Measurements from ENCODE around the gene HOXC9.

Gene HOXC9

GRCh38 chr12:54028314-54029201, 28.6 kb downstream of the HOXC9 start, which contains the start of gene HOXC6:
Gene HOXC6 (plus strand): TSS chr12:54028440. CDS start chr12:54028522, 82 bp downstream.
- Histone ChIP-seq H3K36me3 (ENCODE audit: control insufficient read depth in 2 of 2, insufficient read depth in 2 of 2, low read length in 2 of 2) (no peaks in the 10 kb centered on the region), H3K9ac (ENCODE audit: low read length in 2 of 2) (no peak within 1 kb of the TSS), H3K4me3 (ENCODE audit: low read length in 2 of 2) (peak within 1 kb of the TSS in 1 of 2 donors; percentile 35), H3K9me3 (ENCODE audit: control insufficient read depth in 2 of 2, low read length in 2 of 2) (no peaks in the 10 kb centered on the region), H3K27ac (ENCODE audit: low read length) (no peak within 1 kb of the TSS), H3K4me1 (ENCODE audit: control insufficient read depth, insufficient read depth, low read length) (peaks cover 5% of the 10 kb centered on the region), H3K27me3 (ENCODE audit: control insufficient read depth in 1 of 2, insufficient read depth in 2 of 2, low read length in 2 of 2) (peaks cover 71 to 97% of the 10 kb centered on the region in 2 donors)

GRCh38 chr12:54029529-54030441, 29.8 kb downstream of the HOXC9 start:
- Histone ChIP-seq H3K4me1 (ENCODE audit: control insufficient read depth, insufficient read depth, low read length) (peaks cover 5% of the 10 kb centered on the region), H3K27me3 (ENCODE audit: control insufficient read depth in 1 of 2, insufficient read depth in 2 of 2, low read length in 2 of 2) (peaks cover 61 to 96% of the 10 kb centered on the region in 2 donors), H3K27ac (ENCODE audit: low read length) (no peak overlapping the region), H3K4me3 (ENCODE audit: low read length in 2 of 2) (no peak overlapping the region), H3K9ac (ENCODE audit: low read length in 2 of 2) (no peak overlapping the region), H3K9me3 (ENCODE audit: control insufficient read depth in 2 of 2, low read length in 2 of 2) (no peaks in the 10 kb centered on the region), H3K36me3 (ENCODE audit: control insufficient read depth in 2 of 2, insufficient read depth in 2 of 2, low read length in 2 of 2) (no peaks in the 10 kb centered on the region)

- Histone ChIP-seq H3K9ac (ENCODE audit: low read length in 2 of 2) (no peak overlapping the region), H3K9me3 (ENCODE audit: control insufficient read depth in 2 of 2, low read length in 2 of 2) (no peaks in the 10 kb centered on the region), H3K4me1 (ENCODE audit: control insufficient read depth, insufficient read depth, low read length) (peaks cover 5% of the 10 kb centered on the region), H3K27ac (ENCODE audit: low read length) (no peak overlapping the region), H3K36me3 (ENCODE audit: control insufficient read depth in 2 of 2, insufficient read depth in 2 of 2, low read length in 2 of 2) (no peaks in the 10 kb centered on the region), H3K4me3 (ENCODE audit: low read length in 2 of 2) (no peak overlapping the region), H3K27me3 (ENCODE audit: control insufficient read depth in 1 of 2, insufficient read depth in 2 of 2, low read length in 2 of 2) (peaks cover 61 to 97% of the 10 kb centered on the region in 2 donors)
These were observed 30.5 kb downstream of the HOXC9 start for GRCh38 chr12:54030442-54030801.

GRCh38 chr12:54030889-54031471, 31.0 kb downstream of the HOXC9 start:
- no peaks in the 10 kb centered on the region for H3K36me3 ChIP-seq (ENCODE audit: control insufficient read depth in 2 of 2, insufficient read depth in 2 of 2, low read length in 2 of 2)
- H3K9me3 ChIP-seq (ENCODE audit: control insufficient read depth in 2 of 2, low read length in 2 of 2) = no peaks in the 10 kb centered on the region
- H3K4me3 ChIP-seq (ENCODE audit: low read length in 2 of 2) = no peak overlapping the region
- peaks cover 58 to 93% of the 10 kb centered on the region in 2 donors for H3K27me3 ChIP-seq (ENCODE audit: control insufficient read depth in 1 of 2, insufficient read depth in 2 of 2, low read length in 2 of 2)
- no peak overlapping the region for H3K9ac ChIP-seq (ENCODE audit: low read length in 2 of 2)
- H3K4me1 ChIP-seq (ENCODE audit: control insufficient read depth, insufficient read depth, low read length) = peaks cover 5% of the 10 kb centered on the region
- H3K27ac ChIP-seq (ENCODE audit: low read length) = no peak overlapping the region

GRCh38 chr12:54031480-54031879, 31.5 kb downstream of the HOXC9 start:
- peaks cover 5% of the 10 kb centered on the region for H3K4me1 ChIP-seq (ENCODE audit: control insufficient read depth, insufficient read depth, low read length)
- H3K4me3 ChIP-seq (ENCODE audit: low read length in 2 of 2) = no peak overlapping the region
- no peak overlapping the region for H3K9ac ChIP-seq (ENCODE audit: low read length in 2 of 2)
- H3K36me3 ChIP-seq (ENCODE audit: control insufficient read depth in 2 of 2, insufficient read depth in 2 of 2, low read length in 2 of 2) = no peaks in the 10 kb centered on the region
- H3K27me3 ChIP-seq (ENCODE audit: control insufficient read depth in 1 of 2, insufficient read depth in 2 of 2, low read length in 2 of 2) = peaks cover 53 to 88% of the 10 kb centered on the region in 2 donors
- no peaks in the 10 kb centered on the region for H3K9me3 ChIP-seq (ENCODE audit: control insufficient read depth in 2 of 2, low read length in 2 of 2)
- no peak overlapping the region for H3K27ac ChIP-seq (ENCODE audit: low read length)

GRCh38 chr12:54032086-54032619, 32.2 kb downstream of the HOXC9 start:
- H3K4me3 ChIP-seq (ENCODE audit: low read length in 2 of 2) = no peak overlapping the region
- H3K27ac ChIP-seq (ENCODE audit: low read length) = no peak overlapping the region
- H3K4me1 ChIP-seq (ENCODE audit: control insufficient read depth, insufficient read depth, low read length) = peaks cover 5% of the 10 kb centered on the region
- H3K9me3 ChIP-seq (ENCODE audit: control insufficient read depth in 2 of 2, low read length in 2 of 2) = no peaks in the 10 kb centered on the region
- H3K27me3 ChIP-seq (ENCODE audit: control insufficient read depth in 1 of 2, insufficient read depth in 2 of 2, low read length in 2 of 2) = peaks cover 47 to 81% of the 10 kb centered on the region in 2 donors
- no peaks in the 10 kb centered on the region for H3K36me3 ChIP-seq (ENCODE audit: control insufficient read depth in 2 of 2, insufficient read depth in 2 of 2, low read length in 2 of 2)
- H3K9ac ChIP-seq (ENCODE audit: low read length in 2 of 2) = no peak overlapping the region

GRCh38 chr12:54032627-54033100, 32.7 kb downstream of the HOXC9 start, which contains the start of gene HOXC5:
Gene HOXC5 (plus strand): TSS chr12:54033050. CDS start chr12:54033123, 73 bp downstream.
- H3K9me3 ChIP-seq (ENCODE audit: control insufficient read depth in 2 of 2, low read length in 2 of 2) = no peaks in the 10 kb centered on the region
- no peaks in the 10 kb centered on the region for H3K36me3 ChIP-seq (ENCODE audit: control insufficient read depth in 2 of 2, insufficient read depth in 2 of 2, low read length in 2 of 2)
- H3K27me3 ChIP-seq (ENCODE audit: control insufficient read depth in 1 of 2, insufficient read depth in 2 of 2, low read length in 2 of 2) = peaks cover 42 to 80% of the 10 kb centered on the region in 2 donors
- H3K4me3 ChIP-seq (ENCODE audit: low read length in 2 of 2) = peak within 1 kb of the TSS; percentile 53 to 75
- H3K9ac ChIP-seq (ENCODE audit: low read length in 2 of 2) = peak within 1 kb of the TSS; percentile 4 to 5
- H3K4me1 ChIP-seq (ENCODE audit: control insufficient read depth, insufficient read depth, low read length) = peaks cover 5% of the 10 kb centered on the region
- H3K27ac ChIP-seq (ENCODE audit: low read length) = peak within 1 kb of the TSS; percentile 24

- peak overlapping the region; percentile 4 to 5 for H3K9ac ChIP-seq (ENCODE audit: low read length in 2 of 2)
These were observed 33.4 kb downstream of the HOXC9 start for GRCh38 chr12:54033106-54033979.

GRCh38 chr12:54033980-54034784, 34.2 kb downstream of the HOXC9 start:
- Histone ChIP-seq H3K9me3 (ENCODE audit: control insufficient read depth in 2 of 2, low read length in 2 of 2) (no peaks in the 10 kb centered on the region), H3K4me3 (ENCODE audit: low read length in 2 of 2) (peak overlapping the region in 1 of 2 donors; percentile 75), H3K4me1 (ENCODE audit: control insufficient read depth, insufficient read depth, low read length) (peaks cover 4% of the 10 kb centered on the region), H3K36me3 (ENCODE audit: control insufficient read depth in 2 of 2, insufficient read depth in 2 of 2, low read length in 2 of 2) (no peaks in the 10 kb centered on the region), H3K9ac (ENCODE audit: low read length in 2 of 2) (no peak overlapping the region), H3K27me3 (ENCODE audit: control insufficient read depth in 1 of 2, insufficient read depth in 2 of 2, low read length in 2 of 2) (peaks cover 40 to 78% of the 10 kb centered on the region in 2 donors), H3K27ac (ENCODE audit: low read length) (no peak overlapping the region)

More at GRCh38 chr12:54033106-54033979, 33.4 kb downstream of the HOXC9 start:
- Histone ChIP-seq H3K27ac (ENCODE audit: low read length) (peak overlapping the region; percentile 24), H3K4me1 (ENCODE audit: control insufficient read depth, insufficient read depth, low read length) (peaks cover 4% of the 10 kb centered on the region), H3K36me3 (ENCODE audit: control insufficient read depth in 2 of 2, insufficient read depth in 2 of 2, low read length in 2 of 2) (no peaks in the 10 kb centered on the region), H3K9me3 (ENCODE audit: control insufficient read depth in 2 of 2, low read length in 2 of 2) (no peaks in the 10 kb centered on the region), H3K4me3 (ENCODE audit: low read length in 2 of 2) (peak overlapping the region; percentile 53 to 75), H3K27me3 (ENCODE audit: control insufficient read depth in 1 of 2, insufficient read depth in 2 of 2, low read length in 2 of 2) (peaks cover 42 to 81% of the 10 kb centered on the region in 2 donors)

Measured in stomach smooth muscle (tissue), 2 donors.